ENCODE results near the gene USP15.

DNA sequence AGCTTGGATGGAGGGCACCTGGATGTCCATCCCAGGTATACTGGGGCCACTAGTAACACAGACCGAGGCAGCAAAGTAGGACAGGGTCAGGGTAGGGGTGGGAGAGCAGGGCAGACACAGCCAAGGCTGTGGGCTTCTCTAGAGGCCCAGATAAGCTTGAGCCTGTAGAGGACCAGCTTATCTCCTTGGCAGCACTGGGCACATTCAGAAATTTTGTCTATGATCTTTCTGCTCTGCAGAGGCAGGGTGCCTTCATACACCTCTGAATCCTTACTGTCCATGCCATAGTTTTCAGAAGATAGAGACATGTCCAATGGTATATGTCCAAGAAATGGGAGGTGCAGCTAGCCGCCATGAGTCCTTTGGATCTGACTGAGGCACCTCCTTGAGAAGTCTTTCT, 26.4 kb upstream of the USP15 start:
- TF ChIP-seq, protein P1, sequence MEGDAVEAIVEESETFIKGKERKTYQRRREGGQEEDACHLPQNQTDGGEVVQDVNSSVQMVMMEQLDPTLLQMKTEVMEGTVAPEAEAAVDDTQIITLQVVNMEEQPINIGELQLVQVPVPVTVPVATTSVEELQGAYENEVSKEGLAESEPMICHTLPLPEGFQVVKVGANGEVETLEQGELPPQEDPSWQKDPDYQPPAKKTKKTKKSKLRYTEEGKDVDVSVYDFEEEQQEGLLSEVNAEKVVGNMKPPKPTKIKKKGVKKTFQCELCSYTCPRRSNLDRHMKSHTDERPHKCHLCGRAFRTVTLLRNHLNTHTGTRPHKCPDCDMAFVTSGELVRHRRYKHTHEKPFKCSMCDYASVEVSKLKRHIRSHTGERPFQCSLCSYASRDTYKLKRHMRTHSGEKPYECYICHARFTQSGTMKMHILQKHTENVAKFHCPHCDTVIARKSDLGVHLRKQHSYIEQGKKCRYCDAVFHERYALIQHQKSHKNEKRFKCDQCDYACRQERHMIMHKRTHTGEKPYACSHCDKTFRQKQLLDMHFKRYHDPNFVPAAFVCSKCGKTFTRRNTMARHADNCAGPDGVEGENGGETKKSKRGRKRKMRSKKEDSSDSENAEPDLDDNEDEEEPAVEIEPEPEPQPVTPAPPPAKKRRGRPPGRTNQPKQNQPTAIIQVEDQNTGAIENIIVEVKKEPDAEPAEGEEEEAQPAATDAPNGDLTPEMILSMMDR (optimal IDR thresholded peaks at IDR 0.05 in 1 of 3, IDR thresholded peaks at IDR 0.05 in 1 of 3, conservative IDR thresholded peaks at IDR 0.05 in 1 of 3; ENCODE audit: extremely low read depth in 1 of 3, insufficient read depth in 2 of 3, low read length in 3 of 3) = no peak
- TF ChIP-seq EZH2 (IDR thresholded peaks at IDR 0.05; ENCODE audit: low read length) = no peak
